ENCODE data around the gene HSPB8.

The HSPB8 gene

GRCh38 chr12:119229837-119230236 is 51.1 kb downstream of the HSPB8 start:
- H3K27ac Mint-ChIP-seq (ENCODE audit: low read depth) = no peak overlapping the region
- no peak for DNase-seq (ENCODE audit: low spot score in 2 of 2)
- H3K4me3 Mint-ChIP-seq = no peak overlapping the region
- H3K36me3 Mint-ChIP-seq (ENCODE audit: insufficient read depth) = no peaks in the 10 kb centered on the region
- H3K9me3 Mint-ChIP-seq = no peaks in the 10 kb centered on the region
- no peak for ATAC-seq (replicated peaks; ENCODE audit: extremely low read depth, poor library complexity, severe bottlenecking)
- no peaks in the 10 kb centered on the region for H3K27me3 Mint-ChIP-seq
- H3K4me1 Mint-ChIP-seq = no peaks in the 10 kb centered on the region

DNA sequence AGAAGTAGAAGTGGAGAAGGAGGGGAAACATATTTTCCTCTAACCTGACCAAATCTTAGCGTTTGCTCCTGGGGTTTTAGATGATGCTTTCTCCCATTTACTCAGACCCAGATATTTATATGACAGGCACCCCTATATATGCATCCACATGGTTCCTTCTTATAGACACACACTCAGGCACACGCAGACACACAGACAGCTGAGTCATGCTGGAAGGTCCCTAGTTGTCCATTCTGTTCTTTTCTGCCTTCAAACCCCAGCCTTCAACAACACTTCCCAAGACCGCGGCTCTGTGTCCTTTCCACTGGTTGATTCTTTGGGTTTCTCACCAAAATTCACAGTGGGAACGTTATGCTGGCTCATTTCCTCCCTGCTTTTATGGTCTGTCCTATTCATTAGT is 52.1 kb downstream of the HSPB8 start:
- Mint-ChIP-seq H3K9me3 (no peaks in the 10 kb centered on the region), H3K27ac (ENCODE audit: low read depth) (no peak overlapping the region), H3K36me3 (ENCODE audit: insufficient read depth) (no peaks in the 10 kb centered on the region), H3K4me3 (no peak overlapping the region), H3K27me3 (peaks cover 9% of the 10 kb centered on the region), H3K4me1 (no peaks in the 10 kb centered on the region)
- DNase-seq (ENCODE audit: low spot score in 2 of 2) (no peak), ATAC-seq (replicated peaks; ENCODE audit: extremely low read depth, poor library complexity, severe bottlenecking) (no peak)

DNA sequence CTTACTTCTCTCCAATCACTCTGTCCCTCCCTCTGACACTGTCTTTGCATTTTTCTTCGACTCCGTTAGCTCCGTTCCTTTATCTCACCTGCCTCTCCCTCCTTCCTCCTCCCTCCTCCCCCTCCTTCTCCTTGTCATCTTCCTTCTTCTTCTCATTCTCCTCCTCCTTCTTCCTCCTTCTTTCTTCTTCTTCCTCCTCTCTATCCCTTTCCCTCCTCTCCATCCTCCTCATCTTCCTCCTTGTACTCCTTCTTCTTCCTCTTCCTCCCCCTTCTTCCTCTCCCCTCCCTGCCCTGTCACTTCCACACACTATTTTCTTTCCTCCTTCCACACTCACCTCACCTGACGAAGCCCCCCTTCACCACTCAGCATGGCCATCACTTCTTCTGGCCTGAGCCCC is 53.0 kb downstream of the HSPB8 start:
- H3K9me3 Mint-ChIP-seq = no peaks in the 10 kb centered on the region
- peaks cover 14% of the 10 kb centered on the region for H3K27me3 Mint-ChIP-seq
- DNase-seq (ENCODE audit: low spot score in 2 of 2) (no peak), ATAC-seq (replicated peaks; ENCODE audit: extremely low read depth, poor library complexity, severe bottlenecking) (no peak)
- H3K36me3 Mint-ChIP-seq (ENCODE audit: insufficient read depth) = no peaks in the 10 kb centered on the region
- H3K27ac Mint-ChIP-seq (ENCODE audit: low read depth) = no peak overlapping the region
- no peak overlapping the region for H3K4me3 Mint-ChIP-seq
- H3K4me1 Mint-ChIP-seq = no peaks in the 10 kb centered on the region

GRCh38 chr12:119235197-119235751 is 56.5 kb downstream of the HSPB8 start:
- Mint-ChIP-seq H3K36me3 (ENCODE audit: insufficient read depth) (no peaks in the 10 kb centered on the region), H3K9me3 (no peaks in the 10 kb centered on the region), H3K4me3 (no peak overlapping the region), H3K27me3 (peaks cover 14% of the 10 kb centered on the region), H3K4me1 (no peaks in the 10 kb centered on the region), H3K27ac (ENCODE audit: low read depth) (no peak overlapping the region)
- ATAC-seq (replicated peaks; ENCODE audit: extremely low read depth, poor library complexity, severe bottlenecking) (no peak), DNase-seq (ENCODE audit: low spot score in 2 of 2) (no peak)

GRCh38 chr12:119236372-119236771 is 57.6 kb downstream of the HSPB8 start:
- Mint-ChIP-seq H3K36me3 (ENCODE audit: insufficient read depth) (no peaks in the 10 kb centered on the region), H3K9me3 (no peaks in the 10 kb centered on the region)

DNA sequence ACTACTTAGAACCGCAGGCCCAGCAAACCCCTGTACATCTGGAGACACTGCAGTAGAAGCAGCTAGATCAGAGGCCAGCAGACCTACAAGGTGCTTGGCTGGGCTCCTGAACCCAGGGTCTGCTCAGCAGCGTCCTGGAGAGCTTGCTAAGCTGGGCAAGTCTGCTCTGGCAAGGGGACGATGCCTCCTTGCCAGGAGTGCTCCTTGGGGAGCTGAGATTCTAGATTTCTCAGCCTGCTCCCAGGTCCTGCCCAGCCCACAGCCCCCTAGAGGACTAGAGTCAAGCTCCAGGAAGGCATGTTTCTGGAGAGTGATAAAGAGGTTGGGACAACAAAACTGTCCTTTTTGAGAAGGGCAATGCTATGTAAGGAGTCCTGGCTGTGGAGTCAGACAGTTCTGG is 60.3 kb downstream of the HSPB8 start:
- Mint-ChIP-seq H3K27ac (ENCODE audit: low read depth) (no peak overlapping the region), H3K4me1 (no peaks in the 10 kb centered on the region), H3K27me3 (peaks cover 14% of the 10 kb centered on the region), H3K36me3 (ENCODE audit: insufficient read depth) (no peaks in the 10 kb centered on the region), H3K9me3 (no peaks in the 10 kb centered on the region), H3K4me3 (no peak overlapping the region)
- ATAC-seq (replicated peaks; ENCODE audit: extremely low read depth, poor library complexity, severe bottlenecking) (no peak), DNase-seq (ENCODE audit: low spot score in 2 of 2) (no peak)

More at GRCh38 chr12:119236372-119236771, 57.6 kb downstream of the HSPB8 start:
- no peak for DNase-seq (ENCODE audit: low spot score in 2 of 2)
- H3K4me1 Mint-ChIP-seq = no peaks in the 10 kb centered on the region
- no peak overlapping the region for H3K4me3 Mint-ChIP-seq
- H3K27me3 Mint-ChIP-seq = peaks cover 14% of the 10 kb centered on the region
- no peak overlapping the region for H3K27ac Mint-ChIP-seq (ENCODE audit: low read depth)
- no peak for ATAC-seq (replicated peaks; ENCODE audit: extremely low read depth, poor library complexity, severe bottlenecking)

- ATAC-seq (replicated peaks; ENCODE audit: extremely low read depth, poor library complexity, severe bottlenecking) (no peak), DNase-seq (ENCODE audit: low spot score in 2 of 2) (no peak)
- Mint-ChIP-seq H3K27me3 (peaks cover 2% of the 10 kb centered on the region), H3K4me3 (no peak overlapping the region), H3K36me3 (ENCODE audit: insufficient read depth) (no peaks in the 10 kb centered on the region), H3K27ac (ENCODE audit: low read depth) (no peak overlapping the region), H3K9me3 (no peaks in the 10 kb centered on the region), H3K4me1 (no peaks in the 10 kb centered on the region)
Observed at GRCh38 chr12:119241049-119241448, 62.3 kb downstream of the HSPB8 start.

GRCh38 chr12:119241580-119242169 is 62.9 kb downstream of the HSPB8 start:
- ATAC-seq (replicated peaks; ENCODE audit: extremely low read depth, poor library complexity, severe bottlenecking) (no peak), DNase-seq (ENCODE audit: low spot score in 2 of 2) (no peak)
- no peaks in the 10 kb centered on the region for H3K27me3 Mint-ChIP-seq
- H3K27ac Mint-ChIP-seq (ENCODE audit: low read depth) = no peak overlapping the region
- no peaks in the 10 kb centered on the region for H3K9me3 Mint-ChIP-seq
- no peaks in the 10 kb centered on the region for H3K4me1 Mint-ChIP-seq
- no peak overlapping the region for H3K4me3 Mint-ChIP-seq
- H3K36me3 Mint-ChIP-seq (ENCODE audit: insufficient read depth) = no peaks in the 10 kb centered on the region
